Measurements from ENCODE around the gene NSUN4.

GRCh38 chr1:46334030-46334384, 6.6 kb upstream of the NSUN4 start:
- TF ChIP-seq CTCF (IDR thresholded peaks at IDR 0.05; ENCODE audit: insufficient read depth, low read length) (no peak), POLR2AphosphoS5 (IDR thresholded peaks at IDR 0.05; ENCODE audit: low read depth) (no peak), SPI1 (IDR thresholded peaks at IDR 0.05; ENCODE audit: borderline replicate concordance, low read depth) (no peak), REST (IDR thresholded peaks at IDR 0.05; ENCODE audit: insufficient replicate concordance, low read depth) (no peak)
